ENCODE measurements around the gene LPCAT1. TPM values are rescaled to one million over a fixed set of nuclear protein-coding genes. Genes with fewer than 3 reads are reported as not detected.

LPCAT1 gene
- total and polyA plus RNA-seq, 10 of the 15 experiments (the other 5 are each of a cell fraction or from before 2014, with no cell fraction given): 2.3 to 109 (median 72.7) TPM

GRCh38 chr5:1492757-1493156 lies 31.0 kb downstream of the LPCAT1 start (continued):
- no peak for TF ChIP-seq REST (IDR thresholded peaks at IDR 0.05; ENCODE audit: low read depth, low read length)
- TF ChIP-seq FOXK2 (IDR thresholded peaks at IDR 0.05): no peak
- TF ChIP-seq CBX5 (IDR thresholded peaks at IDR 0.05; ENCODE audit: low read depth): no peak
- no peak for TF ChIP-seq ZSCAN29 (IDR thresholded peaks at IDR 0.05)
- 0 out of 2 replicates have a peak, but pooled peaks have one; percentile 8 for TF ChIP-seq YY1 (IDR thresholded peaks at IDR 0.05; ENCODE audit: low read depth, low read length)
- TF ChIP-seq, protein P1, sequence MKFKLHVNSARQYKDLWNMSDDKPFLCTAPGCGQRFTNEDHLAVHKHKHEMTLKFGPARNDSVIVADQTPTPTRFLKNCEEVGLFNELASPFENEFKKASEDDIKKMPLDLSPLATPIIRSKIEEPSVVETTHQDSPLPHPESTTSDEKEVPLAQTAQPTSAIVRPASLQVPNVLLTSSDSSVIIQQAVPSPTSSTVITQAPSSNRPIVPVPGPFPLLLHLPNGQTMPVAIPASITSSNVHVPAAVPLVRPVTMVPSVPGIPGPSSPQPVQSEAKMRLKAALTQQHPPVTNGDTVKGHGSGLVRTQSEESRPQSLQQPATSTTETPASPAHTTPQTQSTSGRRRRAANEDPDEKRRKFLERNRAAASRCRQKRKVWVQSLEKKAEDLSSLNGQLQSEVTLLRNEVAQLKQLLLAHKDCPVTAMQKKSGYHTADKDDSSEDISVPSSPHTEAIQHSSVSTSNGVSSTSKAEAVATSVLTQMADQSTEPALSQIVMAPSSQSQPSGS (IDR thresholded peaks at IDR 0.05; ENCODE audit: low read length): no peak
- no peak for TF ChIP-seq ZNF274 (IDR thresholded peaks at IDR 0.05; ENCODE audit: insufficient read depth, insufficient read length)
- TF ChIP-seq NBN (IDR thresholded peaks at IDR 0.05): no peak
- TF ChIP-seq NR2F1 (conservative IDR thresholded peaks at IDR 0.05): 0 out of 2 replicates have a peak, but pooled peaks have one; percentile 7
- no peak for TF ChIP-seq CHD1 (IDR thresholded peaks at IDR 0.05; ENCODE audit: low read depth, low read length)
- TF ChIP-seq CREB1 (IDR thresholded peaks at IDR 0.05; ENCODE audit: low read depth): no peak
- TF ChIP-seq HSF1 (IDR thresholded peaks at IDR 0.05; ENCODE audit: low read depth, low read length): no peak
- TF ChIP-seq E2F4 (IDR thresholded peaks at IDR 0.05; ENCODE audit: low read depth, low read length): no peak
- TF ChIP-seq EZH2 (IDR thresholded peaks at IDR 0.05; ENCODE audit: borderline replicate concordance, control insufficient read depth, low read depth, low read length): no peak
- TF ChIP-seq SMC3 (IDR thresholded peaks at IDR 0.05; ENCODE audit: borderline replicate concordance, low read length): no peak
- TF ChIP-seq NFIC (IDR thresholded peaks at IDR 0.05; ENCODE audit: low read depth, low read length): no peak
- no peak for TF ChIP-seq PAX8 (IDR thresholded peaks at IDR 0.05)
- no peak for TF ChIP-seq CUX1 (IDR thresholded peaks at IDR 0.05; ENCODE audit: insufficient replicate concordance, low read depth, low read length)
- no peak for TF ChIP-seq BCL11A (IDR thresholded peaks at IDR 0.05; ENCODE audit: low read depth, low read length)
